Left lung (tissue), 10 donors: Measurements from ENCODE around the gene C2orf42. TPM values are rescaled to one million over a fixed set of nuclear protein-coding genes. Genes with fewer than 3 reads are reported as not detected.
"Not testable (repeated sequence)": the region's sequence is repeated elsewhere in the genome, so short reads cannot be mapped to it uniquely, and the experiment has no call there.

Experiments
- ATAC-seq: fragments of 200-7000 bp; cut with Tn5 transposase; one replicate; pipeline ENCODE4 v1.9.1; 2020; ENCODE audit warnings: moderate library complexity
- DNase-seq, 4 donors: peaks; one replicate each; pipeline ENCODE4 v3.0.0-alpha.2; 2013 to 2020
- H3K27ac ChIP-seq, 2 donors: fragments of 200-600 bp; sonication (generic) in 1 of 2; one replicate each; pipeline versions ENCODE4 v1.5.0 to v1.8.0; 2020 to 2021
- H3K27me3 ChIP-seq, 2 donors: fragments of 200-600 bp; sonication (generic) in 1 of 2; one replicate each; pipeline versions ENCODE4 v1.5.0 to v1.8.0; 2020 to 2021
- H3K36me3 ChIP-seq, 2 donors: fragments of 200-600 bp; sonication (generic) in 1 of 2; one replicate each; pipeline versions ENCODE4 v1.5.0 to v1.8.0; 2020 to 2021
- H3K4me1 ChIP-seq, 2 donors: fragments of 200-600 bp; one replicate each; pipeline ENCODE4 v1.8.0; 2021
- H3K4me3 ChIP-seq, 2 donors: fragments of 200-600 bp; sonication (generic) in 1 of 2; one replicate each; pipeline versions ENCODE4 v1.5.0 to v1.8.0; 2020 to 2021; ENCODE audit warnings: mild to moderate bottlenecking in 1 of 2
- H3K9me3 ChIP-seq, 2 donors: fragments of 200-600 bp; sonication (generic) in 1 of 2; one replicate each; pipeline versions ENCODE4 v1.5.0 to v1.8.0; 2020 to 2021
- CTCF ChIP-seq, 2 donors: fragments of 200-600 bp; sonication (generic) in 1 of 2; IDR thresholded peaks; one replicate each; pipeline versions ENCODE4 v1.5.0 to v1.8.0; 2021; ENCODE audit warnings: antibody characterized with exemption in 2 of 2
- intact Hi-C, 2 donors: fragments of 100-400 bp; cut with DNase I; formaldehyde crosslinking; loops; one replicate each; pipeline versions ENCODE4 v1.11.2 to v1.14.2; 2022
- polyA plus RNA-seq, 6 donors: library from polyadenylated mRNA; unstranded; fragments of 120-200 nt; gene quantifications; one replicate each; pipeline ENCODE4 v1.2.1, GENCODE V29; 2013; ENCODE audit not compliant: insufficient read length in 6 of 6
- total RNA-seq, 2 donors: library from RNA; stranded (reverse); fragmentation: NEBNext Ultra II Directional; extraction: Animal tissue kit (Norgen Biotek cat#: 25700); gene quantifications; one replicate each; pipeline ENCODE4 v1.2.1, GENCODE V29; 2021
- donor health status: DM: no; HTN: yes; CAD: no.
- donor health status: DM: no; HTN: no; CAD: no.

Gene C2orf42
- total and polyA plus RNA-seq, 8 donors, result 13.7 to 17.6 (median 15.5) TPM

- peaks cover 31 to 81% of the 10 kb centered on the region in 2 donors for H3K4me1 ChIP-seq
These were observed 57.1 kb downstream of the C2orf42 start for GRCh38 chr2:70133491-70134322.

GRCh38 chr2:70133127-70133452 lies 57.7 kb downstream of the C2orf42 start:
- H3K27me3 ChIP-seq, result no peaks in the 10 kb centered on the region
- no peak for TF ChIP-seq CTCF (IDR thresholded peaks at IDR 0.05)
- H3K27ac ChIP-seq, result peak overlapping the region; percentile 88 to 98
- peaks cover 31 to 82% of the 10 kb centered on the region in 2 donors for H3K4me1 ChIP-seq
- H3K9me3 ChIP-seq, result no peaks in the 10 kb centered on the region
- DNase-seq (no peak), ATAC-seq (no peak)
- intact Hi-C loops, result no loop called here
- H3K36me3 ChIP-seq, result no peaks in the 10 kb centered on the region
- peak overlapping the region in 1 of 2 donors; percentile 33 for H3K4me3 ChIP-seq

More at GRCh38 chr2:70133491-70134322, 57.1 kb downstream of the C2orf42 start:
- intact Hi-C loops, result no loop called here
- TF ChIP-seq CTCF (IDR thresholded peaks at IDR 0.05), result no peak
- DNase-seq (peak in 1 of 4 donors; percentile 16), ATAC-seq (no peak)
- Histone ChIP-seq H3K27me3 (no peaks in the 10 kb centered on the region), H3K4me3 (no peak overlapping the region), H3K9me3 (no peaks in the 10 kb centered on the region), H3K36me3 (no peaks in the 10 kb centered on the region), H3K27ac (peak overlapping the region; percentile 88 to 98)

- no peaks in the 10 kb centered on the region for H3K27me3 ChIP-seq
- no peaks in the 10 kb centered on the region for H3K36me3 ChIP-seq
- H3K27ac ChIP-seq, result peak overlapping the region; percentile 88 to 98
- H3K4me1 ChIP-seq, result peaks cover 31 to 82% of the 10 kb centered on the region in 2 donors
- intact Hi-C loops, result no loop called here
- H3K4me3 ChIP-seq, result peak overlapping the region; percentile 12 to 33
- no peak for TF ChIP-seq CTCF (IDR thresholded peaks at IDR 0.05)
- no peaks in the 10 kb centered on the region for H3K9me3 ChIP-seq
- peak; percentile 85 for ATAC-seq
- DNase-seq, result peak in 2 of 4 donors; percentile 33 to 63
These were observed 58.3 kb downstream of the C2orf42 start for GRCh38 chr2:70132244-70133126.

- Histone ChIP-seq H3K4me3 (peak overlapping the region; percentile 12 to 33), H3K27ac (peak overlapping the region; percentile 88 to 98), H3K4me1 (peaks cover 31 to 75% of the 10 kb centered on the region in 2 donors)
- ATAC-seq, DNase-seq, H3K9me3 ChIP-seq, intact Hi-C loops, H3K27me3 ChIP-seq, H3K36me3 ChIP-seq: not testable (repeated sequence)
These were observed 59.3 kb downstream of the C2orf42 start for GRCh38 chr2:70131344-70132143.

GRCh38 chr2:70128005-70128404 lies 62.8 kb downstream of the C2orf42 start:
- H3K4me3 ChIP-seq, result no peak overlapping the region
- no peak overlapping the region for H3K27ac ChIP-seq
- no peaks in the 10 kb centered on the region for H3K36me3 ChIP-seq
- DNase-seq (no peak), ATAC-seq (no peak)
- H3K9me3 ChIP-seq, result no peaks in the 10 kb centered on the region
- H3K4me1 ChIP-seq, result peaks cover 22 to 65% of the 10 kb centered on the region in 2 donors
- TF ChIP-seq CTCF (IDR thresholded peaks at IDR 0.05), result no peak
- H3K27me3 ChIP-seq, result no peaks in the 10 kb centered on the region
- intact Hi-C loops, result no loop called here
